Activated CD4-positive, alpha-beta T cell treated with anti-CD3 and anti-CD28 coated beads for 24 hours (primary cell): ENCODE measurements around the gene ANKRD65.
"Not testable (repeated sequence)": the region's sequence is repeated elsewhere in the genome, so short reads cannot be mapped to it uniquely, and the experiment has no call there.

Experiments
- DNase-seq, 2 donors: peaks; one replicate each; pipeline ENCODE4 v3.0.0-alpha.2; 2020; ENCODE audit warnings: low read depth in 2 of 2

ANKRD65 gene

DNA sequence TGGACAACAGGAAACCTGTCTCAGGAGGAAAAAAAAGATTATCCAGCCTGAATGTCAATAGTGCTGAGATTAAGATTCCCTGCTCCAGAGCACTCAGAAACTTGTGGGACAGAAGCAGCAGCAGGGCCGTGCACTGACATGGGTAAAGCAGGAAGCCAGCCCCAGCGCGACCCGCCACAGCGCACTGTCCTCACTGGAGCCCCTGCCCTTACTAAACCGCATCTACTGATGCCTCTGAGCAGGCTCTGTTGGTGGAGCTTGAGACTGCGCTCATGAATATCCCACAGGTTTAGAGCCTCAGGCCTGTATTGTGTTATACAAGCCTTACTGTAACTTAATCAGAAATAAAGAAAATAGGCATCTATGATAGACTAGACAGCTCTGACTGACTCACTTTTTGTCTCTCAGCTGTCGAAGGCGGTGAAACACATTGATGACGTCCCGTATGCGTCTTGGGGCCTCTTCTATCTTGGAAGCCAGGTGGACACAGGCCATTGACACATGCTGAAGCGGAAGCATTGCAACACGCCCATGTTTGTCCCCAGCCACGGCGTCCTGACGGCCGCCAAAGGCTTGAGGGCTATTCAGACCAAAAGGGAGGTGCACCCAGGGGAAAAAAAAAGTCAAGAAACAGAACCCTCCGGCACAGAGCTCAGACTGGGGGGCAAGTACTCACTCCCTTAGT is 23.1 kb downstream of the ANKRD65 start:
- no peak for DNase-seq

GRCh38 chr1:1395166-1395565 is 25.9 kb downstream of the ANKRD65 start:
- DNase-seq, result no peak

GRCh38 chr1:1394116-1394515 is 27.0 kb downstream of the ANKRD65 start:
- no peak for DNase-seq

GRCh38 chr1:1393428-1393827 is 27.6 kb downstream of the ANKRD65 start:
- no peak for DNase-seq

GRCh38 chr1:1393014-1393413 is 28.1 kb downstream of the ANKRD65 start:
- no peak for DNase-seq

DNA sequence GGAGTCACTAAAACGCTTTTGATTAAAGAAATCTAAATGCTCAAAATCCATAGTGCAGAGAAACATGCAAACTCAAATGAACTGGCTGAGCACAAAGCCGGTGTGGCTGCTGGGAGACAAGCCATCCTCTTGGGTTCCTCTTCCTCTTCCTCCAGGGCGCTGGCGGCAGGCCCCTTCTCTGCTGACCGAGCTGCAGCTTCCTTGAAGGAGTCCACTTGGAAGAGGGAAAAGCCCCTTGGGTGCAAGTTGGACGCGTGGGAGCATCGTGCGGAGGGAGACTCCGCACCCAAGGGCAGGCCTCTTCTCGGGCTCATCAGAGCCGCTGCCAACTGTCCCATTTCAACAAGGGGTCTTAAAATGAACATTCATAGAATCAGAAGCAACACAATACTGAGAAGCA is 29.9 kb downstream of the ANKRD65 start:
- DNase-seq, result no peak

- DNase-seq, result no peak
These were observed 30.4 kb downstream of the ANKRD65 start for GRCh38 chr1:1390675-1391074.

GRCh38 chr1:1388078-1388472 is 33.0 kb downstream of the ANKRD65 start:
- DNase-seq, result no peak

- no peak for DNase-seq
These were observed 33.7 kb downstream of the ANKRD65 start for GRCh38 chr1:1387098-1388077.

DNA sequence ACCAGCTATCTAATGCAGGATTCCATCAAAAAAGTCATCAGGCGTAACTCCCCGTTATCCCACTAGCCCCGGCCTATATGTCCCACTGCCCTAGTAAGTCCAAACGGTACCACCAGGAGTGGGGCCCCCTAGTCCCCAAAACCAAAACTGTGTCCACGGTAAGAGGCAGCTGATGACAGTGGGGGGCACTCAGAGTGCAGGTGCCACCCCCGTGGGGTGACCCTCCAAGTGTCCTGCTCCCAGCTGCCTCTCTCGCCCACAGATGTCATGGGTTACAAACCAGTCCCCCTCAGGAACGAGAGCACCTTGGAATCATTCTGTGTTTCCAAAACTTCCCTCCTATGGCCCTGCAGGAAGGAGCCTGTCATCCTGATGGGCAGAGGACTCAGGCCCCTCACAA is 35.1 kb downstream of the ANKRD65 start:
- DNase-seq, result no peak

- DNase-seq, result not testable (repeated sequence)
These were observed 35.7 kb downstream of the ANKRD65 start for GRCh38 chr1:1385339-1385738.

DNA sequence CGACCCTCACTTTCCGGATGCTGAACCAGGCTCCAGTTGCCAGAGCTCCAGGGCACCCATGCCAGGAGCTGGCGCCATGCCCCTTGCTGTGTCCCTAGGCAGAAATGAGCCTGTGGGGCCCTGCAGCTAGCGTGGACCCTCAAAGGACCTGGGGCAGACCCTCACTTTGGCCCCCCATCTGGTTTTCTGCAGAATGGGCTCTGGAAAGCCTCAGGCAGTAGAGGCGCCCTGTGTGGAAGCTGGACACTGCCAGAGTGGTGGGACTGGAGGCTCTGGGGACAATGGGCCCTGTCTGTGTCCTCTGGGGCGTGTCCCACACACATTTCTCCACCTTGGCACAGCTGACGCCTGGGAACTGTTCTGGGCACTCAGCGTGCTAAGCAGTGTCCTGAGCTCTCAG is 39.8 kb downstream of the ANKRD65 start:
- DNase-seq, result no peak

- DNase-seq, result no peak
These were observed 40.2 kb downstream of the ANKRD65 start for GRCh38 chr1:1380860-1381259.

DNA sequence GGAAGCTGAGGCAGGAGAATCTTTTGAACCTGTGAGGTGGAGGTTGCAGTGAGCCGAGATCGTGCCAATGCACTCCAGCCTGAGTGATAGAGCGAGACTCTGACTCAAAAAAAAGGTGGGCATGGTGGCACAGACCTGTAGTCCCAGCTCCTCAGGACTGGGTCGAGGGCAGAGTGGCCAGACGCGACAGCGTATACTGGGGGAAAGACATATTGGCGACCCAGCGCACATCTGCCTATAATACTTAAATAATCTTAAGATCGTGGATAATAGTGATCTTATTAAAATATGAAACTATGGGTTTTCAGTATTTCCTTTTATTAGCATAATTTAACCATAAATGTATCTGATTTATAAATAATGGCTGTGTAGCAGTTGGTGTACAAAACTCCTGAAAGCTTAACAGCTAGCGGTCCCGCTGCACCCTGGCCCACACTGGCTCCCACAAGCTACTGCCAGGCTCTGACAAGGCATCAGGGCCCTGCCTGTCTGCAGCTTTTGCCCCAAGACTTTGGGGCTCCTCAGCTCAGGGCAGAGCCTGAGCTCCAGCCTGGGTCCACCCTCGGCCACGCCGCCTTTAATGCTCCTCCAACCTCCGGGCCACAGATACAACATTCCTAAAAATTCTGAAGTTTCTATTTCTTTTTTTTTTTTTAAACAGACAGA is 43.4 kb downstream of the ANKRD65 start:
- DNase-seq, result no peak

- DNase-seq, result no peak
These were observed 44.4 kb downstream of the ANKRD65 start for GRCh38 chr1:1376551-1377226.

DNA sequence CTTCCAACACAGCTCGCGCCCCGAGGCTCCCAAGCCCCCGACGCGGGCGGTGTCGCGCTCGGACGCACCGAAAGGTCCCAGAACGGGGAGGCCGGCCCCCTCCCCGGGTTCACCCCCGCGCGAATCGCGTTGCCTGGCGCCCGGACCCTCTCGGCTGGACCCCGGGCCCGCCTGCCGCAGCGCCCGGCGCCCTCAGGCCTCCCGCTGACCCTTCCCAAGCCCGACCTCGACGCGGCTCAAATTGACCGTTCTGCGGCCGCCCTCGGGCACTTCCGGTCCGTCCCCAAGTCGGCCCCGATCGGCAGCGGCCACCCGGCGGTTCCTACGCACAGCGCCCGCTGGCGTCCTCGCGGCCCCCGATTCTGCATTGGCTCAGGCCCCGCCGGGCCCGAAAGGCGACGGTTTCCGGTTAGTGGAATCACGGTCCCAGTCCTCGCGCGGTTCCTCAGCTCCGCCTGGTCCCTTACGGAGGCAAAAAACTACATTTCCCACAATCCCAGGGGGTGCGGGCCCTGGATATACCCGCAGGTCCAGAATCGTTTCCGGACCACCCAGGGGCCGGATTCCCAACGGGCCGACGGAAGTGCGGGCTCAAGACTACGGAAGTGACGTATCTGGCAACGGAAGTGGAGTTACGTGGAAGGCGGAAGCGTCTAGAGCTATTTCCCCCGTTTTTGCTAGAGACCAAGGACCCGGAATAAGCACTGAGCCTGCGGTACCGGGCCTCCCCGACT is 46.0 kb downstream of the ANKRD65 start, which contains the start of gene AURKAIP1:
Gene AURKAIP1, minus strand, starts transcription at position 279 of the 734 bp plus-strand sequence. CDS start 451 bp downstream, outside the sequence.
- peak; percentile 88 to 94 for DNase-seq

- no peak for DNase-seq
These were observed 46.5 kb downstream of the ANKRD65 start for GRCh38 chr1:1374589-1374928.

DNA sequence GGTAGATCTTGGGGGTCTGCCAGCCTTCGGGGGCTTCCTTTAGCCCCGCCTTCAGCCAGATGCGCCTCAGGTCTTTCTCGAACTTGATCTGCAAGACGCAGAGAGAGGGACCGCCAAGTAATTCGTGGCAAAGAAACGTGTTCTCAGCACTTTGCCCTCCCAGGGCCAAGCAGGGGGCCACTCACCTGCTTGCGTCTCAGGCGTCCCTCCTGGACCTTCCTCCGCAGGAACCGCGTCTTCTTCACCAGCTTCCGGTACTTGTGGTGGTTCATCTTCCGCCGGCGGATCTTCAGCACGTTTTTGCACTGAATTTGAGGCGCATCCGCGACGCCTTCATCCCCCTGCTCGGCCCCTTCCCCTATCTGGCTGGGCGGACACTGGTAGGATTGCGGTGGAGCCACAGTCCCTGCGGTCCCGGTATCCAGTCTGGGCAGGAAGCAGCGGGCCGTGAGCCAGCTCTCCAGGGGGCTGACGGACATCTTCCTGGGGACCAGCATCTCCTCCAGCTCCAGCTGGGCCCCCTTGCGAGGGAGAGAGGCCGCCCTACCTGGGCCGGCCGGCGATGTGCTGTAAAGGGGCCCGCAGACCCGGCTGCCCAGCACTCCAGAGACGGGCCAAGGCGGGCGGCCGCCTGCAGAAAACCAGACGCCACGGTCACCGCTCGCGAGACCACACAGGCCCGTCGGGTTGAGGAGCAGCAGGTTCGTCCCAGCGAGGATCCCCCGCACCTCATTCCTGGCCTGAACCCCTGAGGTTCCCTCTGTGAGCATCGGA is 47.1 kb downstream of the ANKRD65 start:
- no peak for DNase-seq

GRCh38 chr1:1373051-1373814 is 47.8 kb downstream of the ANKRD65 start:
- no peak for DNase-seq
